ENCODE results near the gene TUBB4A. TPM values are rescaled to one million over a fixed set of nuclear protein-coding genes. Genes with fewer than 3 reads are reported as not detected.

The TUBB4A gene
- total and polyA plus RNA-seq, 9 donors = 0.88 to 47.1 (median 3.2) TPM; not detected in 2

- intact Hi-C loops (cut with DNase I) = no loop called here
- H3K27me3 ChIP-seq = no peaks in the 10 kb centered on the region
- no peaks in the 10 kb centered on the region for H3K9me3 ChIP-seq
- H3K27ac ChIP-seq = no peak overlapping the region
- no peaks in the 10 kb centered on the region for H3K4me1 ChIP-seq (ENCODE audit: insufficient read depth)
- no peak for DNase-seq
- WGBS, 3 donors = 66 to 78% (median 72%) methylated on average over 8 of the region's 8 CpGs
- H3K36me3 ChIP-seq = no peaks in the 10 kb centered on the region
- H3K4me3 ChIP-seq = no peak overlapping the region
- TF ChIP-seq CTCF (IDR thresholded peaks at IDR 0.05) = no peak
Measured at GRCh38 chr19:6467384-6467783, 34.7 kb downstream of the TUBB4A start.

- H3K9me3 ChIP-seq = no peaks in the 10 kb centered on the region
- no peak overlapping the region for H3K27ac ChIP-seq
- H3K36me3 ChIP-seq = no peaks in the 10 kb centered on the region
- no peak for TF ChIP-seq POLR2A (IDR thresholded peaks at IDR 0.05)
- no peak for TF ChIP-seq CTCF (IDR thresholded peaks at IDR 0.05)
- TF ChIP-seq EP300 (IDR thresholded peaks at IDR 0.05) = no peak
- DNase-seq = no peak
- no peak overlapping the region for H3K4me3 ChIP-seq
- no peaks in the 10 kb centered on the region for H3K27me3 ChIP-seq
- intact Hi-C loops (cut with DNase I) = no loop called here
- H3K4me1 ChIP-seq (ENCODE audit: insufficient read depth) = no peaks in the 10 kb centered on the region
- WGBS, 3 donors = 87 to 89% (median 89%) methylated on average over 21 of the region's 21 CpGs
Measured at GRCh38 chr19:6466526-6467248, 35.4 kb downstream of the TUBB4A start.

- Histone ChIP-seq H3K4me1 (ENCODE audit: insufficient read depth) (peaks cover under 1% of the 10 kb centered on the region), H3K9me3 (no peaks in the 10 kb centered on the region), H3K27me3 (no peaks in the 10 kb centered on the region), H3K36me3 (no peaks in the 10 kb centered on the region), H3K27ac (no peak overlapping the region), H3K4me3 (no peak overlapping the region)
- 89 to 92% (median 90%) methylated on average over 8 of the region's 8 CpGs for WGBS, 3 donors
- intact Hi-C loops (cut with DNase I) = no loop called here
- DNase-seq = no peak
- TF ChIP-seq CTCF (IDR thresholded peaks at IDR 0.05) (no peak), POLR2A (IDR thresholded peaks at IDR 0.05) (no peak), EP300 (IDR thresholded peaks at IDR 0.05) (no peak)
Measured at GRCh38 chr19:6465663-6466062, 36.4 kb downstream of the TUBB4A start.

- Histone ChIP-seq H3K27me3 (no peaks in the 10 kb centered on the region), H3K36me3 (no peaks in the 10 kb centered on the region), H3K4me3 (peak overlapping the region; percentile 31), H3K9me3 (no peaks in the 10 kb centered on the region), H3K4me1 (ENCODE audit: insufficient read depth) (peaks cover 1% of the 10 kb centered on the region), H3K27ac (no peak overlapping the region)
- TF ChIP-seq EP300 (IDR thresholded peaks at IDR 0.05) (no peak), CTCF (IDR thresholded peaks at IDR 0.05) (no peak), POLR2A (IDR thresholded peaks at IDR 0.05) (no peak)
- intact Hi-C loops (cut with DNase I) = no loop called here
- DNase-seq = no peak
- WGBS, 3 donors = 34 to 48% (median 47%) methylated on average over 9 of the region's 9 CpGs
Measured at GRCh38 chr19:6465006-6465405, 37.1 kb downstream of the TUBB4A start.
